Caki2 (cell line): Measurements from ENCODE around the gene CDH4. TPM values are rescaled to one million over a fixed set of nuclear protein-coding genes. Genes with fewer than 3 reads are reported as not detected.

Experiments used
- DNase-seq: peaks from one replicate; pipeline ENCODE4 v3.0.0-alpha.2; 2015; ENCODE audit warnings: low read depth
- in situ Hi-C: cut with HindIII; loops from 2 replicates; pipeline ENCODE4 v1.10.0; 2016; ENCODE audit warnings: low sequenced_read_pairs, low pct_unique_long_range_greater_than_20kb, mixed read lengths
- total RNA-seq: library from RNA; depleted of rRNA; stranded (reverse); fragments of >200 nt; shearing (Covaris generic); gene quantifications from 2 replicates; pipeline ENCODE4 v1.2.3, GENCODE V29; 2014; ENCODE audit warnings: low replicate concordance

CDH4 gene
- total RNA-seq, 1 experiment from 2014 or later = 2.7 TPM

- DNase-seq = no peak
- in situ Hi-C loops = no loop called here
Observed at GRCh38 chr20:61955668-61956395, 703.8 kb downstream of the CDH4 start.

- in situ Hi-C loops = no loop called here
- no peak for DNase-seq
Observed at GRCh38 chr20:61956396-61957342, 704.6 kb downstream of the CDH4 start.

- in situ Hi-C loops = no loop called here
- no peak for DNase-seq
Observed at GRCh38 chr20:61957961-61958715, 706.1 kb downstream of the CDH4 start.

- no peak for DNase-seq
- in situ Hi-C loops = no loop called here
Observed at GRCh38 chr20:61958773-61959700, 707.0 kb downstream of the CDH4 start.

GRCh38 chr20:61960836-61961235, 708.8 kb downstream of the CDH4 start:
- in situ Hi-C loops = no loop called here
- no peak for DNase-seq

- no peak for DNase-seq
- in situ Hi-C loops = no loop called here
Observed at GRCh38 chr20:61963149-61963548, 711.1 kb downstream of the CDH4 start.

- no peak for DNase-seq
- in situ Hi-C loops = no loop called here
Observed at GRCh38 chr20:61963885-61964674, 712.0 kb downstream of the CDH4 start.

- in situ Hi-C loops = no loop called here
- no peak for DNase-seq
Observed at GRCh38 chr20:61964675-61965605, 712.9 kb downstream of the CDH4 start.

GRCh38 chr20:61965606-61966491, 713.8 kb downstream of the CDH4 start:
- DNase-seq = no peak
- in situ Hi-C loops = no loop called here

GRCh38 chr20:61966492-61967244, 714.6 kb downstream of the CDH4 start:
- in situ Hi-C loops = no loop called here
- DNase-seq = no peak

GRCh38 chr20:61967300-61967699, 715.2 kb downstream of the CDH4 start:
- in situ Hi-C loops = no loop called here
- DNase-seq = no peak

GRCh38 chr20:61968036-61968810, 716.2 kb downstream of the CDH4 start:
- DNase-seq = no peak
- in situ Hi-C loops = no loop called here

GRCh38 chr20:61968932-61969331, 716.9 kb downstream of the CDH4 start:
- DNase-seq = no peak
- in situ Hi-C loops = no loop called here

- in situ Hi-C loops = no loop called here
- no peak for DNase-seq
Observed at GRCh38 chr20:61969806-61970205, 717.7 kb downstream of the CDH4 start.
